H1 (cell line): ENCODE results near the gene RBM17. TPM values are rescaled to one million over a fixed set of nuclear protein-coding genes. Genes with fewer than 3 reads are reported as not detected.

ENCODE experiments used
- CTCF ChIA-PET: fragments of 300-600 bp; sonication (Branson Sonifier 250); formaldehyde crosslinking; loops from one replicate; lab custom pipeline; 2021; ENCODE audit not compliant: partially characterized antibody; lab: Charles Lee
- POLR2A ChIA-PET: fragments of 300-600 bp; sonication (Branson Sonifier 250); formaldehyde crosslinking; loops from one replicate; lab custom pipeline; 2021; ENCODE audit warnings: inconsistent platforms; ENCODE audit not compliant: partially characterized antibody; lab: Charles Lee
- DNase-seq, 2 experiments: peaks; one replicate each; pipeline versions ENCODE4 v3.0.0 to v3.0.0-alpha.2; 2010 to 2022; ENCODE audit warnings: low spot score in 2 of 2, low read depth in 1 of 2, mixed read lengths in 1 of 2
- FAIRE-seq: peaks from 2 replicates; lab custom pipeline; 2011; peaks lifted over from hg19 to GRCh38; lab: Jason Lieb, UNC
- H2AFZ ChIP-seq: 2 replicates; pipeline ENCODE4 v1.8.1; 2012; ENCODE audit warnings: low read length, inconsistent platforms
- H2AK5ac ChIP-seq: 2 replicates; pipeline ENCODE4 v1.6.1; 2013; ENCODE audit warnings: low read depth, low read length
- H2BK120ac ChIP-seq: replicated peaks from 2 replicates; pipeline ENCODE3; 2013; ENCODE audit warnings: low read depth, low read length, inconsistent platforms
- H2BK12ac ChIP-seq: 2 replicates; pipeline ENCODE4 v1.6.1; 2013; ENCODE audit warnings: low read depth, low read length
- H2BK15ac ChIP-seq: 2 replicates; pipeline ENCODE4 v1.6.1; 2013; ENCODE audit warnings: low read length
- H2BK20ac ChIP-seq: 2 replicates; pipeline ENCODE4 v1.6.1; 2013; ENCODE audit warnings: low read length
- H2BK5ac ChIP-seq: 2 replicates; pipeline ENCODE4 v1.6.1; 2013; ENCODE audit warnings: low read depth, low read length
- H3K14ac ChIP-seq: 2 replicates; pipeline ENCODE4 v1.6.1; 2013; ENCODE audit warnings: inconsistent platforms; ENCODE audit not compliant: insufficient read length
- H3K18ac ChIP-seq: 2 replicates; pipeline ENCODE4 v1.6.1; 2013; ENCODE audit warnings: low read length; ENCODE audit errors: extremely low read depth
- H3K23ac ChIP-seq: 2 replicates; pipeline ENCODE4 v1.6.1; 2013; ENCODE audit warnings: inconsistent platforms; ENCODE audit not compliant: insufficient read length
- H3K23me2 ChIP-seq: 2 replicates; pipeline ENCODE4 v1.6.1; 2013; ENCODE audit warnings: low read depth, low read length
- H3K27ac ChIP-seq: 2 replicates; pipeline ENCODE4 v1.6.1; 2011; ENCODE audit warnings: low read depth, low read length, inconsistent platforms
- H3K27me3 ChIP-seq, 4 experiments: replicated peaks in 1 of 4; 1 replicate in 1 of 4; 2 replicates in 3 of 4; pipeline versions ENCODE4 v1.6.1 to v1.8.1; 2011 to 2013; ENCODE audit warnings: low read length in 3 of 4, mild to moderate bottlenecking in 3 of 4, inconsistent platforms in 2 of 4, mixed read lengths in 2 of 4, moderate library complexity in 1 of 4; ENCODE audit not compliant: control insufficient read depth in 3 of 4, insufficient read depth in 3 of 4; ENCODE audit errors: extremely low read depth in 1 of 4
- H3K36me3 ChIP-seq, 4 experiments: 2 replicates each; pipeline versions ENCODE4 v1.6.1 to v1.8.1; 2011 to 2013; ENCODE audit warnings: mild to moderate bottlenecking in 4 of 4, low read length in 3 of 4, moderate library complexity in 2 of 4, control low read depth in 1 of 4, inconsistent platforms in 1 of 4; ENCODE audit not compliant: insufficient read depth in 4 of 4, control insufficient read depth in 2 of 4
- H3K4ac ChIP-seq: replicated peaks from 2 replicates; pipeline ENCODE3; 2013; ENCODE audit warnings: low read length, low read depth, mixed read lengths, inconsistent platforms; ENCODE audit not compliant: insufficient read length
- H3K4me1 ChIP-seq, 4 experiments: replicated peaks in 1 of 4; 1 replicate in 1 of 4; 2 replicates in 3 of 4; pipeline versions ENCODE4 v1.6.1 to v1.8.1; 2011 to 2013; ENCODE audit warnings: low read length in 3 of 4, inconsistent platforms in 2 of 4, mixed read lengths in 1 of 4; ENCODE audit not compliant: insufficient read depth in 4 of 4, control insufficient read depth in 3 of 4
- H3K4me2 ChIP-seq, 2 experiments: 2 replicates each; pipeline versions ENCODE4 v1.6.1 to v1.8.1; 2011 to 2013; ENCODE audit warnings: low read depth in 2 of 2, low read length in 2 of 2, control low read depth in 1 of 2, inconsistent platforms in 1 of 2, mild to moderate bottlenecking in 1 of 2; ENCODE audit not compliant: insufficient read depth in 1 of 2
- H3K4me3 ChIP-seq, 4 experiments: fragments of 200-600, 300-600 bp in 1 of 4; sonication (generic), shearing (Covaris generic), sonication (Bioruptor Twin) in 1 of 4; 2 replicates each; pipeline versions ENCODE4 v1.5.1 to v1.8.1; 2011 to 2016; ENCODE audit warnings: low read length in 4 of 4, low read depth in 3 of 4, control low read depth in 2 of 4, inconsistent platforms in 2 of 4, mild to moderate bottlenecking in 2 of 4, mixed read lengths in 1 of 4, moderate library complexity in 1 of 4; ENCODE audit not compliant: insufficient read depth in 2 of 4; ENCODE audit errors: extremely low read depth in 1 of 4
- H3K56ac ChIP-seq: replicated peaks from 2 replicates; pipeline ENCODE3; 2013; ENCODE audit warnings: low read depth, mild to moderate bottlenecking, mixed read lengths, low read length, inconsistent platforms; ENCODE audit not compliant: insufficient read length
- H3K79me1 ChIP-seq: 2 replicates; pipeline ENCODE4 v1.6.1; 2013; ENCODE audit warnings: low read depth, low read length, control low read depth
- H3K79me2 ChIP-seq, 2 experiments: 2 replicates each; pipeline versions ENCODE4 v1.6.1 to v1.8.1; 2012 to 2013; ENCODE audit warnings: low read length in 2 of 2, mild to moderate bottlenecking in 2 of 2, inconsistent platforms in 1 of 2; ENCODE audit not compliant: insufficient read depth in 2 of 2, control insufficient read depth in 1 of 2
- H3K9ac ChIP-seq, 4 experiments: replicated peaks in 1 of 4; 1 replicate in 1 of 4; 2 replicates in 3 of 4; pipeline versions ENCODE4 v1.6.1 to v1.8.1; 2011 to 2013; ENCODE audit warnings: low read depth in 3 of 4, low read length in 3 of 4, control low read depth in 2 of 4, mild to moderate bottlenecking in 2 of 4, moderate library complexity in 2 of 4, inconsistent platforms in 1 of 4; ENCODE audit errors: extremely low read depth in 1 of 4
- H3K9me3 ChIP-seq, 2 experiments: 2 replicates each; pipeline versions ENCODE4 v1.6.1 to v1.8.1; 2012 to 2013; ENCODE audit warnings: mild to moderate bottlenecking in 2 of 2, moderate library complexity in 2 of 2, control low read depth in 1 of 2, inconsistent platforms in 1 of 2, low read depth in 1 of 2, low read length in 1 of 2, mixed read lengths in 1 of 2; ENCODE audit not compliant: insufficient read depth in 2 of 2
- H4K20me1 ChIP-seq, 2 experiments: replicated peaks in 1 of 2; 2 replicates each; pipeline versions ENCODE3 to v1.8.1; 2011 to 2013; ENCODE audit warnings: inconsistent platforms in 2 of 2, low read length in 2 of 2, mild to moderate bottlenecking in 1 of 2; ENCODE audit not compliant: insufficient read depth in 2 of 2, control insufficient read depth in 1 of 2
- H4K5ac ChIP-seq: 2 replicates; pipeline ENCODE4 v1.6.1; 2013; ENCODE audit warnings: low read length, low read depth, mixed read lengths, inconsistent platforms; ENCODE audit not compliant: insufficient read length
- H4K8ac ChIP-seq: 2 replicates; pipeline ENCODE4 v1.8.0; 2013; ENCODE audit warnings: mild to moderate bottlenecking, moderate library complexity, low read length, inconsistent platforms; ENCODE audit not compliant: insufficient read depth; ENCODE audit errors: extremely low read depth
- H4K91ac ChIP-seq: replicated peaks from 2 replicates; pipeline ENCODE3; 2013; ENCODE audit warnings: low read length, mixed read lengths, inconsistent platforms; ENCODE audit not compliant: insufficient read length
- NANOG ChIP-seq: IDR thresholded peaks from 2 replicates; pipeline ENCODE4 v1.6.1; 2011; ENCODE audit warnings: low read length, low read depth, mild to moderate bottlenecking, inconsistent platforms; ENCODE audit not compliant: insufficient read depth, poor library complexity, severe bottlenecking
- RAD21 ChIP-seq, 2 experiments: IDR thresholded peaks in 1 of 2; conservative IDR thresholded peaks in 1 of 2; 2 replicates each; pipeline ENCODE4 v1.6.1; 2011; ENCODE audit warnings: low read depth in 2 of 2, low read length in 2 of 2, improper control_type of control experiment in 1 of 2, inconsistent platforms in 1 of 2, mild to moderate bottlenecking in 1 of 2, moderate library complexity in 1 of 2
- TCF12 ChIP-seq: IDR thresholded peaks from 2 replicates; pipeline ENCODE4 v1.6.1; 2011; ENCODE audit warnings: low read depth, mild to moderate bottlenecking, low read length
- WGBS, 2 experiments: shearing (Covaris generic) in 1 of 2; methylation state at CpG; one replicate each; pipeline versions ENCODE4 v1.1.6 to v1.1.7; 2013 to 2015; ENCODE audit warnings: low lambda C conversion rate in 2 of 2, mixed read lengths in 2 of 2, inconsistent platforms in 1 of 2, low coverage in 1 of 2, missing lambda C conversion rate in 1 of 2; ENCODE audit not compliant: insufficient replicate concordance in 2 of 2, insufficient coverage in 1 of 2, insufficient read length in 1 of 2; ENCODE audit errors: extremely low coverage in 1 of 2, missing lambda C conversion rate in 1 of 2; 5-methylcytosine and 5-hydroxymethylcytosine counted together
- polyA plus RNA-seq, 7 experiments: library from polyadenylated mRNA; depleted of rRNA in 3 of 7; stranded (reverse) in 5 of 7; unstranded in 2 of 7; fragments of >200 nt in 5 of 7; fragments of 200-250 nt in 2 of 7; gene quantifications; 1 replicate in 5 of 7; 2 replicates in 1 of 7; 4 replicates in 1 of 7; pipeline versions ENCODE4 v1.2.1 to v1.2.3, GENCODE V29; 2011 to 2013; ENCODE audit warnings: missing spikeins in 2 of 7, mixed read lengths in 2 of 7
- total RNA-seq: library from RNA; stranded (reverse); fragmentation: NEBNext Ultra II Directional; extraction: Animal tissue kit (Norgen Biotek cat#: 25700); gene quantifications from 2 replicates; pipeline ENCODE4 v1.2.1, GENCODE V29; 2021
- TF ChIP-seq, protein P1 (sequence below): IDR thresholded peaks from 2 replicates; pipeline ENCODE4 v1.6.1; 2011; ENCODE audit warnings: low read depth, mild to moderate bottlenecking, low read length; ENCODE audit not compliant: insufficient read depth

The RBM17 gene
- total and polyA plus RNA-seq, 2 of the 8 experiments (the other 6 are each of a cell fraction or from before 2014, with no cell fraction given): 15.7 to 128 TPM

DNA sequence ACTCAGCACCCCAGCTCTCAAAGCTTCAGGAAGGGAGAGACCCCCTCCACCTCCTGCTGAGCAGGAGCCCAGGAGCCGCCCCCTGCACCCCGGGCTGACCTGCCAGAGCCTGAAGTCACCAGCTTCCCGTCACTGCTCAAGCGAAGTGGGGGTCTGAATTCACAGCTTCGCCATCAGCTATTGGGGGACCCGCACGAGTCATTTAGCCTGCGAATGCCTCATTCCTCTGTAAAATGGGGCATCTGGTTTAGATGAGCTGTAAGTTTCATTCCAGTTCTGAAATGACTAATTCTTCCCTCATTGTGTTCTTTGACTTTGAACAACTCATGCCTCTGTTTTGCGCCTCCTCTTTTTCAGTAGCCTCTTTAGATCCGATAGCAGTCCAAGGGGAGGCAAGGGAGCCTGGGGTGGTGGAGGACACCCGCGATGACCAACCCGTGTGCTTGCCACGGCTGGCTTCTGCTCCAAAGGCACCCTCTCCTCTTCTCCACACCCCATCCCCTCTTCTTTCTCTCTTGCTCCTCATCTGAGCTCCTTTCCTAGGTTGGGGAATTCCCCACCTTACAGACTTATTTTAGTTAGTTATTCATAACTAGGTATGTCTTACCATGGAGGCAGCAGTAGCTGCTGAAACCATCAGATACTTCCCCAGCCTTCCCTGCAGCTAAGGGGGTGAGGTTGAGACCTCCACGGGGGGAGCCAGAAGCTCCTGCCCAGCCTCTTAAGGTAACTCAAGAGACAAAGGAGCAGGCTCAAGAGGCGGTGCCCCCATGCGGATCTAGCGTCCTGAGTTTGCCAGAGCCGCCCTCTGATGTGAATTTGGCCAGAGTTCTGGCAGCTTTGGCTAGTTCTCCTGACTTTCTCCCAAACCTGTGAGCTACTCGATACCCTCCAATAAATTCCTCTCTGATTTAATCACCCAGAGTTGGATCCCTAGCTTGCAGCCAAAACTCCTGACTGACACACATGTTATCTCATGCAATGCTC lies 47.7 kb downstream of the RBM17 start:
- H3K79me1 ChIP-seq: no peaks in the 10 kb centered on the region
- H4K20me1 ChIP-seq: no peaks in the 10 kb centered on the region
- H3K4me2 ChIP-seq: no peak overlapping the region
- ChIA-PET CTCF (interaction anchor here (0.9 to 6.4 kb wide), 15 partner anchors 8 to 270 kb away, joined by 3 to 51 read pairs (median 4); partner anchors contain the start of gene PFKFB3), POLR2A (interaction anchor here (0.8 to 2.1 kb wide), 4 partner anchors 10 to 66 kb away, joined by 3 to 10 read pairs (median 6); partner anchors contain the start of gene PFKFB3)
- H2BK20ac ChIP-seq: peak overlapping the region; percentile 6; the same call in 1 of the 2 replicates
- no peaks in the 10 kb centered on the region for H3K36me3 ChIP-seq
- H3K14ac ChIP-seq: no peak overlapping the region
- H2BK120ac ChIP-seq: no peak overlapping the region
- H4K8ac ChIP-seq: no peak overlapping the region
- no peaks in the 10 kb centered on the region for H3K79me2 ChIP-seq
- DNase-seq (no peak), FAIRE-seq (no peak)
- no peak overlapping the region for H3K18ac ChIP-seq
- H2AFZ ChIP-seq: no peak overlapping the region
- H2BK12ac ChIP-seq: no peak overlapping the region
- no peak overlapping the region for H2BK5ac ChIP-seq
- H4K91ac ChIP-seq: no peak overlapping the region
- no peak for TF ChIP-seq TCF12
- TF ChIP-seq, protein P1, sequence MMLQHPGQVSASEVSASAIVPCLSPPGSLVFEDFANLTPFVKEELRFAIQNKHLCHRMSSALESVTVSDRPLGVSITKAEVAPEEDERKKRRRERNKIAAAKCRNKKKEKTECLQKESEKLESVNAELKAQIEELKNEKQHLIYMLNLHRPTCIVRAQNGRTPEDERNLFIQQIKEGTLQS: no peak
- TF ChIP-seq RAD21 (IDR thresholded peaks at IDR 0.05 in 1 of 2, conservative IDR thresholded peaks at IDR 0.05 in 1 of 2; ENCODE audit: low read depth in 2 of 2, low read length in 2 of 2): no peak
- no peak for TF ChIP-seq NANOG
- no peak overlapping the region for H3K23ac ChIP-seq
- no peaks in the 10 kb centered on the region for H3K9me3 ChIP-seq
- H2BK15ac ChIP-seq: no peak overlapping the region
- no peak overlapping the region for H2AK5ac ChIP-seq
- 0 out of 7 replicates have a peak, but pooled peaks cover 0 to 2% (median 0%) of the 10 kb centered on the region in 4 experiments for H3K27me3 ChIP-seq
- no peak overlapping the region for H3K27ac ChIP-seq
- no peak overlapping the region for H3K56ac ChIP-seq
- 90% methylated on average over 19 of the region's 20 CpGs; no CpG with 5 or more reads in 1 of the 2 experiments for WGBS, 2 experiments
- H3K4ac ChIP-seq: no peak overlapping the region
- H3K4me1 ChIP-seq: peaks cover 2 to 18% (median 8%) of the 10 kb centered on the region in 4 experiments
- H3K9ac ChIP-seq: no peak overlapping the region
- H4K5ac ChIP-seq: no peak overlapping the region
- no peaks in the 10 kb centered on the region for H3K23me2 ChIP-seq
- no peak overlapping the region for H3K4me3 ChIP-seq
